Eye (tissue), 1 donor: ENCODE results near the gene CMIP.

Source experiments
- DNase-seq: peaks from one replicate; pipeline ENCODE4 v3.0.0-alpha.2; 2015

Gene CMIP

GRCh38 chr16:81709016-81709900, 264.6 kb downstream of the CMIP start:
- DNase-seq, result no peak

- DNase-seq, result no peak
Measured at GRCh38 chr16:81710044-81710443, 265.4 kb downstream of the CMIP start.

GRCh38 chr16:81710596-81710995, 266.0 kb downstream of the CMIP start:
- DNase-seq, result peak; percentile 29

- DNase-seq, result peak; percentile 75
Measured at GRCh38 chr16:81711657-81712319, 267.2 kb downstream of the CMIP start.

- DNase-seq, result no peak
Measured at GRCh38 chr16:81712681-81713080, 268.1 kb downstream of the CMIP start.

GRCh38 chr16:81713295-81713772, 268.7 kb downstream of the CMIP start:
- no peak for DNase-seq

GRCh38 chr16:81713796-81714195, 269.2 kb downstream of the CMIP start:
- no peak for DNase-seq

GRCh38 chr16:81714583-81714982, 270.0 kb downstream of the CMIP start:
- no peak for DNase-seq

GRCh38 chr16:81715358-81716196, 271.0 kb downstream of the CMIP start:
- DNase-seq, result no peak

- no peak for DNase-seq
Measured at GRCh38 chr16:81716478-81717225, 272.0 kb downstream of the CMIP start.

GRCh38 chr16:81717662-81718189, 273.1 kb downstream of the CMIP start:
- no peak for DNase-seq

GRCh38 chr16:81718637-81719036, 274.0 kb downstream of the CMIP start:
- no peak for DNase-seq

- DNase-seq, result no peak
Measured at GRCh38 chr16:81719993-81720392, 275.4 kb downstream of the CMIP start.

GRCh38 chr16:81720973-81721906, 276.6 kb downstream of the CMIP start:
- DNase-seq, result no peak

GRCh38 chr16:81723098-81723723, 278.6 kb downstream of the CMIP start:
- peak; percentile 96 for DNase-seq

GRCh38 chr16:81728435-81728834, 283.8 kb downstream of the CMIP start:
- no peak for DNase-seq

GRCh38 chr16:81729451-81729850, 284.8 kb downstream of the CMIP start:
- peak; percentile 22 for DNase-seq

GRCh38 chr16:81730090-81731051, 285.8 kb downstream of the CMIP start:
- DNase-seq, result peak; percentile 96

- no peak for DNase-seq
Measured at GRCh38 chr16:81731649-81732048, 287.0 kb downstream of the CMIP start.
